ENCODE results near the gene APBB2. TPM values are rescaled to one million over a fixed set of nuclear protein-coding genes. Genes with fewer than 3 reads are reported as not detected.

APBB2 gene
- total and polyA plus RNA-seq, 2 of the 8 experiments (the other 6 are each of a cell fraction or from before 2014, with no cell fraction given) = 58.7 to 59.4 TPM

GRCh38 chr4:40871695-40872250 is 342.6 kb downstream of the APBB2 start:
- Histone ChIP-seq H3K79me1 (ENCODE audit: low read depth, low read length) (no peaks in the 10 kb centered on the region), H3K18ac (ENCODE audit: extremely low read depth, low read length) (no peak overlapping the region), H3K14ac (ENCODE audit: insufficient read length) (no peak overlapping the region), H4K91ac (replicated peaks; ENCODE audit: insufficient read length, low read length) (no peak overlapping the region), H3K9ac (replicated peaks in 1 of 4; ENCODE audit: extremely low read depth in 1 of 4, low read depth in 3 of 4, low read length in 3 of 4) (no peak overlapping the region), H3K4me3 (ENCODE audit: extremely low read depth in 1 of 4, insufficient read depth in 2 of 4, low read depth in 3 of 4, low read length in 4 of 4) (no peak overlapping the region), H3K23me2 (ENCODE audit: low read depth, low read length) (no peaks in the 10 kb centered on the region), H3K9me3 (ENCODE audit: insufficient read depth in 2 of 2, low read depth in 1 of 2, low read length in 1 of 2) (no peaks in the 10 kb centered on the region; a peak in 1 of 4 replicates), H3K56ac (replicated peaks; ENCODE audit: insufficient read length, low read depth, low read length) (no peak overlapping the region), H3K4ac (replicated peaks; ENCODE audit: insufficient read length, low read depth, low read length) (no peak overlapping the region), H2BK15ac (ENCODE audit: low read length) (no peak overlapping the region), H2BK12ac (ENCODE audit: low read depth, low read length) (no peak overlapping the region), H3K27ac (ENCODE audit: low read depth, low read length) (no peak overlapping the region), H2BK5ac (ENCODE audit: low read depth, low read length) (no peak overlapping the region), H4K5ac (ENCODE audit: insufficient read length, low read depth, low read length) (no peak overlapping the region), H3K4me2 (ENCODE audit: insufficient read depth in 1 of 2, low read depth in 2 of 2, low read length in 2 of 2) (no peak overlapping the region), H3K23ac (ENCODE audit: insufficient read length) (no peak overlapping the region), H2AK5ac (ENCODE audit: low read depth, low read length) (no peak overlapping the region), H3K79me2 (ENCODE audit: control insufficient read depth in 1 of 2, insufficient read depth in 2 of 2, low read length in 2 of 2) (no peaks in the 10 kb centered on the region), H2AFZ (ENCODE audit: low read length) (no peak overlapping the region), H4K20me1 (replicated peaks in 1 of 2; ENCODE audit: control insufficient read depth in 1 of 2, insufficient read depth in 2 of 2, low read length in 2 of 2) (no peaks in the 10 kb centered on the region), H4K8ac (ENCODE audit: extremely low read depth, insufficient read depth, low read length) (no peak overlapping the region), H3K4me1 (replicated peaks in 1 of 4; ENCODE audit: control insufficient read depth in 3 of 4, insufficient read depth in 4 of 4, low read length in 3 of 4) (no peaks in the 10 kb centered on the region; a peak in 2 of 7 replicates), H3K36me3 (ENCODE audit: control insufficient read depth in 2 of 4, insufficient read depth in 4 of 4, low read length in 3 of 4) (no peaks in the 10 kb centered on the region), H3K27me3 (replicated peaks in 1 of 4; ENCODE audit: control insufficient read depth in 3 of 4, extremely low read depth in 1 of 4, insufficient read depth in 3 of 4, low read length in 3 of 4) (no peaks in the 10 kb centered on the region), H2BK20ac (ENCODE audit: low read length) (no peak overlapping the region), H2BK120ac (replicated peaks; ENCODE audit: low read depth, low read length) (no peak overlapping the region)
- no peak for TF ChIP-seq CTCF (IDR thresholded peaks at IDR 0.05; ENCODE audit: control extremely low read depth in 1 of 3, insufficient read depth in 1 of 3, low read depth in 1 of 3, low read length in 3 of 3)
- TF ChIP-seq MAX (IDR thresholded peaks at IDR 0.05) = no peak
- no peak for TF ChIP-seq EGR1 (IDR thresholded peaks at IDR 0.05; ENCODE audit: borderline replicate concordance, low read depth, low read length)
- TF ChIP-seq NRF1 (IDR thresholded peaks at IDR 0.05; ENCODE audit: low read depth, low read length) = no peak
- no peak for TF ChIP-seq JUND (IDR thresholded peaks at IDR 0.05; ENCODE audit: low read length)
- no peak for TF ChIP-seq POLR2A (IDR thresholded peaks at IDR 0.05; ENCODE audit: control extremely low read depth in 1 of 2, low read depth in 2 of 2, low read length in 2 of 2)
- no peak for TF ChIP-seq CEBPB (IDR thresholded peaks at IDR 0.05; ENCODE audit: low read depth, low read length)
- no peak for TF ChIP-seq RXRA (IDR thresholded peaks at IDR 0.05; ENCODE audit: insufficient read depth, low read depth, low read length)
- no peak for TF ChIP-seq ATF2 (IDR thresholded peaks at IDR 0.05; ENCODE audit: low read length)
- ChIA-PET CTCF (ENCODE audit: partially characterized antibody) (interaction anchor here (0.6 to 1.5 kb wide), 4 partner anchors 17 to 246 kb away, joined by 3 read pairs; no protein-coding TSS in a partner anchor), POLR2A (ENCODE audit: partially characterized antibody) (no interaction called here)
- FAIRE-seq (no peak), DNase-seq (ENCODE audit: low read depth in 1 of 2, low spot score in 2 of 2) (no peak)
- 97% methylated on average over 7 of the region's 7 CpGs; no CpG with 5 or more reads in 1 of the 2 experiments for WGBS, 2 experiments (ENCODE audit: extremely low coverage in 1 of 2, insufficient coverage in 1 of 2, insufficient read length in 1 of 2, insufficient replicate concordance in 2 of 2, low coverage in 1 of 2, low lambda C conversion rate in 2 of 2, missing lambda C conversion rate in 1 of 2)

Measured in H1 (cell line).